RWPE2 (cell line): ENCODE results near the gene HLA-A.

ENCODE experiments used
- ATAC-seq: fragments of 200-7000 bp; cut with Tn5 transposase; 3 replicates; pipeline ENCODE4 v1.9.1; 2021; ENCODE audit warnings: low read depth
- DNase-seq: peaks from one replicate; pipeline ENCODE4 v3.0.0-alpha.2; 2020; ENCODE audit warnings: low spot score
- H3K27ac ChIP-seq: fragments of 450-650 bp; 2 replicates; pipeline ENCODE4 v1.5.1; 2017; ENCODE audit warnings: mild to moderate bottlenecking; ENCODE audit not compliant: poor library complexity, severe bottlenecking
- H3K27me3 ChIP-seq: fragments of 250-450 bp; sonication (Bioruptor Pico); 2 replicates; pipeline ENCODE4 v1.5.1; 2021; ENCODE audit warnings: mild to moderate bottlenecking, moderate library complexity; ENCODE audit not compliant: insufficient read depth, poor library complexity, severe bottlenecking
- H3K36me3 ChIP-seq: fragments of 250-450 bp; sonication (Bioruptor Pico); 2 replicates; pipeline ENCODE4 v1.5.1; 2020; ENCODE audit warnings: low read depth, mild to moderate bottlenecking, moderate library complexity
- H3K4me1 ChIP-seq: fragments of 250-450 bp; sonication (Bioruptor Pico); 2 replicates; pipeline ENCODE4 v1.5.1; 2021; ENCODE audit warnings: mild to moderate bottlenecking, moderate library complexity; ENCODE audit not compliant: insufficient read depth, poor library complexity, severe bottlenecking
- H3K4me3 ChIP-seq: fragments of 250-450 bp; sonication (Bioruptor Pico); 2 replicates; pipeline ENCODE4 v1.5.1; 2021; ENCODE audit warnings: mild to moderate bottlenecking, moderate library complexity; ENCODE audit not compliant: severe bottlenecking
- H3K9me3 ChIP-seq: fragments of 250-450 bp; sonication (Bioruptor Pico); 2 replicates; pipeline ENCODE4 v1.5.1; 2021; ENCODE audit warnings: mild to moderate bottlenecking, moderate library complexity; ENCODE audit not compliant: severe bottlenecking
- CTCF ChIP-seq: fragments of 450-650 bp; IDR thresholded peaks from one replicate; pipeline ENCODE4 v1.5.1; 2017; ENCODE audit warnings: mild to moderate bottlenecking, moderate library complexity; ENCODE audit not compliant: poor library complexity, severe bottlenecking

HLA-A gene

GRCh38 chr6:29981211-29981812 is 39.0 kb downstream of the HLA-A start:
- no peak for DNase-seq
- Histone ChIP-seq H3K27me3 (no peaks in the 10 kb centered on the region), H3K27ac (no peak overlapping the region), H3K4me1 (no peaks in the 10 kb centered on the region), H3K4me3 (no peak overlapping the region), H3K36me3 (no peaks in the 10 kb centered on the region), H3K9me3 (no peaks in the 10 kb centered on the region)
- ATAC-seq = no peak
- TF ChIP-seq CTCF = no peak

DNA sequence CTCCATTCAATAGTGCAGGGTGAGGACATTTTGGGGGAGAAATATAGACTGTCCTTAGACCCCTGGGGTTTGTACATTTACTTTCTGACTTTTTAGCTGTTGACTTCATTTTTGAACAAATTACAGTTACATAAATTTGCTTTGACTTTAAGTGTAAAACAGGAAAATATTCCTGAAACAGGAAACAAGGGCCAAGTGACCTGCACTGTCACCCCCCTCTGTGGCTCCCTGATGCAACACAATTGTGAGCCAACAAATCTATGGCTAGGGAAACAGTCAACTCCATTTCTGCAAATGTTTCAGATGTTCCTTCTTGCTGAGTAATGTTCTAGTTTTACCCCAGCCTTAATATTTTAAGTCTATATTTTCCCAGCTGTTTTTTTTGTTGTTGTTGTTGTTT is 39.8 kb downstream of the HLA-A start:
- Histone ChIP-seq H3K36me3 (no peaks in the 10 kb centered on the region), H3K4me3 (no peak overlapping the region), H3K27ac (no peak overlapping the region), H3K27me3 (no peaks in the 10 kb centered on the region), H3K9me3 (no peaks in the 10 kb centered on the region), H3K4me1 (no peaks in the 10 kb centered on the region)
- no peak for DNase-seq
- no peak for ATAC-seq
- TF ChIP-seq CTCF = no peak

DNA sequence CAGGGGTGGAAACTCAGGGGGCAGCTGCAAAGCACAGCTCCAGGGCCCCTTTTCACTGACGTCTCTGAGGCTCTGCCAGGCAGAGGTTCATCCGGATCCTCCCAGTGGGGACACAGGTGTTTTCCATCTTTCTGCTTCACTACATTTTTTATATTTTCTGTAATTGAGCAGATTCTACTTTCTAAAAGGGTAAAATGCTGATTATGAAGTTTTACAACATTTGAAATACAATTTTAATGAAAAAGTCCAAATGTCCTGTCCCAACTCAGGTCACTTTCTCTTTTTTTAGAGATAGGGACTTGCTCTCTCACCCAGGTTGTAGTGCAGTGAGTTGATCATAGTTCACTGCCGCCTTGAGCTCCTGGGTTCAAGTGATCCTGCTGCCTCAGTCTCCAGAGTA is 41.9 kb downstream of the HLA-A start:
- no peaks in the 10 kb centered on the region for H3K27me3 ChIP-seq
- no peak overlapping the region for H3K4me3 ChIP-seq
- no peak for DNase-seq

GRCh38 chr6:29984992-29985391 is 42.7 kb downstream of the HLA-A start:
- TF ChIP-seq CTCF = no peak
- H3K4me3 ChIP-seq = no peak overlapping the region
- no peaks in the 10 kb centered on the region for H3K9me3 ChIP-seq
- DNase-seq = no peak
- no peak for ATAC-seq
- H3K27me3 ChIP-seq = no peaks in the 10 kb centered on the region
- no peak overlapping the region for H3K27ac ChIP-seq
- H3K4me1 ChIP-seq = peaks cover 3% of the 10 kb centered on the region
- no peaks in the 10 kb centered on the region for H3K36me3 ChIP-seq

More for the DNA sequence above, 41.9 kb downstream of the HLA-A start:
- no peak for TF ChIP-seq CTCF
- ATAC-seq = no peak
- Histone ChIP-seq H3K27ac (no peak overlapping the region), H3K9me3 (no peaks in the 10 kb centered on the region), H3K36me3 (no peaks in the 10 kb centered on the region), H3K4me1 (peaks cover 3% of the 10 kb centered on the region)

DNA sequence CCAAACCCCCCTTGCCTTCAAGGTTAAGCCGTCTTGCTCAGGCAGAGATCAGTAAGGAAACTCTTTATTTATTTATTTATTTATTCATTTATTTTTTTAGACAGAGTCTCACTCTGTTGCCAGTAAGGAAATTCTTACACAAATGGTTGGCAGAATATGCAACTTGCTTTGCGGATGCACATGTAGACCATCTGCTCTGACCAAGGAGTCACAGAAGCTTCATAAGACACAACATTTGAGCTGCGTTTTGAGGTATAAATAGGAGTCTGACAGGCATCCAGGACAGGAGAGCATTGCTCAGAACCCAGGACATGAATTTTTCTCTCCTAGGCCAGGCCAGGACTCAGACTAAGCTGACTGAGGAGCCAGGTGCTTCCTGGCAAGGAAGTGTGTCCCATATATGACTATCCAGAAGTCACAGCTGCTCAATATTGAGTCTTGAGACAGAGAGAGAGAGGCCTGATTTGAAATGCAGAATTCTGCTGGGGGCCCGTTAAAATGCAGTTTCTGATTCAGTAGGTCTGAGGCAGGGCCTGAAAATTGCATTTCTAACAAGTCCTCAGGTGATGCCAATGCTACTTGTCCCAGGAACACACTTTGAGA is 43.9 kb downstream of the HLA-A start:
- TF ChIP-seq CTCF = no peak
- H3K36me3 ChIP-seq = no peaks in the 10 kb centered on the region
- no peak for DNase-seq

More for the DNA sequence above, 43.9 kb downstream of the HLA-A start:
- no peak overlapping the region for H3K27ac ChIP-seq
- no peaks in the 10 kb centered on the region for H3K27me3 ChIP-seq
- H3K9me3 ChIP-seq = no peaks in the 10 kb centered on the region
- no peak overlapping the region for H3K4me3 ChIP-seq
- peaks cover 3% of the 10 kb centered on the region for H3K4me1 ChIP-seq
- ATAC-seq = no peak
